Measurements from ENCODE around the gene AKAP6.

AKAP6 gene

GRCh38 chr14:32883188-32883587 lies 554.1 kb downstream of the AKAP6 start:
- no peak for DNase-seq
